Astrocyte of the cerebellum (primary cell): ENCODE measurements around the gene SLC1A4.
A peak's percentile ranks its signal among the peaks of the same experiment; 100 is the strongest.
"Not testable (repeated sequence)": the region's sequence is repeated elsewhere in the genome, so short reads cannot be mapped to it uniquely, and the experiment has no call there.

ENCODE experiments used
- DNase-seq: peaks from one replicate; pipeline ENCODE4 v3.0.0-alpha.2; 2011; ENCODE audit warnings: low read depth
- H3K4me3 ChIP-seq: 2 replicates; pipeline ENCODE4 v1.5.1; 2011; ENCODE audit warnings: mild to moderate bottlenecking, low read depth, low read length, moderate library complexity
- in situ Hi-C: cut with HindIII; loops from 2 replicates; pipeline ENCODE4 v1.10.0; 2017; ENCODE audit warnings: low sequenced_read_pairs
- TF ChIP-seq, protein P1 (sequence below): IDR thresholded peaks from 2 replicates; pipeline ENCODE4 v1.5.1; 2012; ENCODE audit warnings: low read length, low read depth, moderate library complexity, mild to moderate bottlenecking; ENCODE audit errors: missing control alignments

SLC1A4 gene

GRCh38 chr2:64952096-64952495 lies 37.1 kb upstream of the SLC1A4 start:
- no peak overlapping the region for H3K4me3 ChIP-seq
- DNase-seq: no peak
- TF ChIP-seq, protein P1, sequence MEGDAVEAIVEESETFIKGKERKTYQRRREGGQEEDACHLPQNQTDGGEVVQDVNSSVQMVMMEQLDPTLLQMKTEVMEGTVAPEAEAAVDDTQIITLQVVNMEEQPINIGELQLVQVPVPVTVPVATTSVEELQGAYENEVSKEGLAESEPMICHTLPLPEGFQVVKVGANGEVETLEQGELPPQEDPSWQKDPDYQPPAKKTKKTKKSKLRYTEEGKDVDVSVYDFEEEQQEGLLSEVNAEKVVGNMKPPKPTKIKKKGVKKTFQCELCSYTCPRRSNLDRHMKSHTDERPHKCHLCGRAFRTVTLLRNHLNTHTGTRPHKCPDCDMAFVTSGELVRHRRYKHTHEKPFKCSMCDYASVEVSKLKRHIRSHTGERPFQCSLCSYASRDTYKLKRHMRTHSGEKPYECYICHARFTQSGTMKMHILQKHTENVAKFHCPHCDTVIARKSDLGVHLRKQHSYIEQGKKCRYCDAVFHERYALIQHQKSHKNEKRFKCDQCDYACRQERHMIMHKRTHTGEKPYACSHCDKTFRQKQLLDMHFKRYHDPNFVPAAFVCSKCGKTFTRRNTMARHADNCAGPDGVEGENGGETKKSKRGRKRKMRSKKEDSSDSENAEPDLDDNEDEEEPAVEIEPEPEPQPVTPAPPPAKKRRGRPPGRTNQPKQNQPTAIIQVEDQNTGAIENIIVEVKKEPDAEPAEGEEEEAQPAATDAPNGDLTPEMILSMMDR: no peak
- in situ Hi-C loops: no loop called here

GRCh38 chr2:64952511-64953482 lies 36.4 kb upstream of the SLC1A4 start:
- in situ Hi-C loops: no loop called here
- H3K4me3 ChIP-seq: no peak overlapping the region
- peak; percentile 55 for DNase-seq
- TF ChIP-seq, protein P1: no peak

- in situ Hi-C loops: no loop called here
- no peak overlapping the region for H3K4me3 ChIP-seq
- no peak for DNase-seq
Measured at GRCh38 chr2:64955467-64955866, 33.7 kb upstream of the SLC1A4 start.

GRCh38 chr2:64957109-64957903 lies 31.9 kb upstream of the SLC1A4 start:
- in situ Hi-C loops: no loop called here
- H3K4me3 ChIP-seq: no peak overlapping the region
- TF ChIP-seq, protein P1: no peak
- no peak for DNase-seq

More at GRCh38 chr2:64955467-64955866, 33.7 kb upstream of the SLC1A4 start:
- TF ChIP-seq, protein P1: no peak

- DNase-seq: no peak
- TF ChIP-seq, protein P1: no peak
- no peak overlapping the region for H3K4me3 ChIP-seq
- in situ Hi-C loops: no loop called here
Measured at GRCh38 chr2:64958556-64958955, 30.6 kb upstream of the SLC1A4 start.

DNA sequence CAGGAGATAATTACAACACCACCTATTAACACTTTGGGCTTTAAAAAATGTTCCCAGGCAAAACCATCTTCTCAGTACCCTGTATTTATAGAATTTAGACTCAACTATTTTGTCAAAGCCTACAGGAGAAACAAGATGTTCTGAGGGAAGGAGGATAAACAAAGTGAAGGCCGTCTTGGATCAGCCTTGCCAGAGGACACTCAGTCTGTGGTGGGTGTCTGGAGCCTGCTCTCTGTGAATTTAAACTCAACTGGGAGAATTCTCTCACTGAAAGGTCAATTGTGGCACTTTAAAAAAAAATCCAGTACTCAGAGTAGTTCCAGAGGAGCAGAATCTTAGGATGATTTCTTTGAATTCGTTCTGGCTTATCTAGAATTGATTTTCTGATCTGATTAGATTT lies 28.4 kb upstream of the SLC1A4 start:
- DNase-seq: no peak
- no peak overlapping the region for H3K4me3 ChIP-seq
- in situ Hi-C loops: no loop called here
- TF ChIP-seq, protein P1: no peak

DNA sequence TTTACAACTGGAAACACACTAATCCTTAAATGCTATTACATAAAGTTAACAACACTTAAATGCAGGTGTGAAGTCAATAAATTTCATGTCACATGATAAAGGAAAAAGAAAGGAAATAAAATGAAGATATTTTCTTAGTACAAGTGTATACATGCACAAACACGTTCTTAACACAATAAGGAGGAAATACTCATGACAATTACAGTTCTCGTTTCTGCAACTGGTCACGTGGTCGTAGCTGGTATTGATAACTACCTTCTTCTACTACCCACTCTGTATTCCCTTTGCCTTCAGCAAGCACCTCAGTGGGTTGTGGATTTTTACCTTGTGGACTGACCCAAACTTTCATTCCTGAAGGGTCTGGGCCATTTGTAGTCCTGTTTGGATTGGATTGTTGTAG lies 26.1 kb upstream of the SLC1A4 start:
- H3K4me3 ChIP-seq, in situ Hi-C loops, DNase-seq: not testable (repeated sequence)
